ENCODE measurements around the gene GAS6. TPM values are rescaled to one million over a fixed set of nuclear protein-coding genes. Genes with fewer than 3 reads are reported as not detected.

GAS6 gene
- total RNA-seq, 4 donors from 2014 or later = 152 to 284 (median 169) TPM

GRCh38 chr13:113843864-113844556, 19.9 kb downstream of the GAS6 start:
- no peak for DNase-seq
- in situ Hi-C loops (cut with MboI; ENCODE audit: low pct_ligation_motif_present in 1 of 4, low pct_unique_long_range_greater_than_20kb in 1 of 4, low sequenced_read_pairs in 3 of 4) = no loop called here
- H3K4me1 ChIP-seq = peaks cover 20 to 34% (median 32%) of the 10 kb centered on the region in 4 donors

GRCh38 chr13:113843063-113843654, 20.7 kb downstream of the GAS6 start:
- no peak overlapping the region for H3K27ac ChIP-seq
- no peak for TF ChIP-seq POLR2A (IDR thresholded peaks at IDR 0.05)
- no peak for DNase-seq
- WGBS, 2 donors (ENCODE audit: low coverage in 1 of 2) = 93% methylated on average over 30 of the region's 30 CpGs; no CpG with 5 or more reads in 1 of the 2 donors
- in situ Hi-C loops (cut with MboI; ENCODE audit: low pct_ligation_motif_present in 1 of 4, low pct_unique_long_range_greater_than_20kb in 1 of 4, low sequenced_read_pairs in 3 of 4) = no loop called here
- peaks cover 29 to 35% (median 33%) of the 10 kb centered on the region in 4 donors for H3K4me1 ChIP-seq
- H3K36me3 ChIP-seq = peaks cover 0 to 5% (median 0%) of the 10 kb centered on the region in 4 donors
- no peaks in the 10 kb centered on the region for H3K27me3 ChIP-seq
- H3K4me3 ChIP-seq = no peak overlapping the region
- intact Hi-C loops (cut with DNase I; ENCODE audit: low total_unique reads) = no loop called here
- H3K9me3 ChIP-seq = no peaks in the 10 kb centered on the region

More at GRCh38 chr13:113843864-113844556, 19.9 kb downstream of the GAS6 start:
- TF ChIP-seq POLR2AphosphoS5 (IDR thresholded peaks at IDR 0.05) (no peak), EP300 (IDR thresholded peaks at IDR 0.05; ENCODE audit: low read depth) (no peak), POLR2A (IDR thresholded peaks at IDR 0.05) (no peak)
- no peaks in the 10 kb centered on the region for H3K27me3 ChIP-seq
- H3K36me3 ChIP-seq = peaks cover 0 to 5% (median 0%) of the 10 kb centered on the region in 4 donors
- no peak overlapping the region for H3K4me3 ChIP-seq
- intact Hi-C loops (cut with DNase I; ENCODE audit: low total_unique reads) = no loop called here
- WGBS, 2 donors (ENCODE audit: low coverage in 1 of 2) = 77 to 88% methylated on average over 8 to 26 of the region's 26 CpGs
- H3K27ac ChIP-seq = no peak overlapping the region
- H3K9me3 ChIP-seq = no peaks in the 10 kb centered on the region

- no peak overlapping the region for H3K27ac ChIP-seq
- TF ChIP-seq POLR2AphosphoS5 (IDR thresholded peaks at IDR 0.05) (no peak), CTCF (IDR thresholded peaks at IDR 0.05) (no peak), POLR2A (IDR thresholded peaks at IDR 0.05) (no peak)
- in situ Hi-C loops (cut with MboI; ENCODE audit: low pct_ligation_motif_present in 1 of 4, low pct_unique_long_range_greater_than_20kb in 1 of 4, low sequenced_read_pairs in 3 of 4) (no loop called here), intact Hi-C loops (cut with DNase I; ENCODE audit: low total_unique reads) (no loop called here)
- no peaks in the 10 kb centered on the region for H3K9me3 ChIP-seq
- no peaks in the 10 kb centered on the region for H3K27me3 ChIP-seq
- H3K4me1 ChIP-seq = peaks cover 34 to 39% (median 37%) of the 10 kb centered on the region in 4 donors
- peaks cover 0 to 5% (median 0%) of the 10 kb centered on the region in 4 donors for H3K36me3 ChIP-seq
- WGBS, 2 donors (ENCODE audit: low coverage in 1 of 2) = 96% methylated on average over 23 of the region's 29 CpGs; no CpG with 5 or more reads in 1 of the 2 donors
- no peak overlapping the region for H3K4me3 ChIP-seq
- no peak for DNase-seq
These were observed 21.4 kb downstream of the GAS6 start for GRCh38 chr13:113842336-113843062.

- no peak for DNase-seq
- 65 to 69% methylated on average over 15 of the region's 15 CpGs for WGBS, 2 donors (ENCODE audit: low coverage in 1 of 2)
- no peaks in the 10 kb centered on the region for H3K27me3 ChIP-seq
- TF ChIP-seq POLR2AphosphoS5 (IDR thresholded peaks at IDR 0.05) = no peak
- no peak overlapping the region for H3K4me3 ChIP-seq
- peaks cover 41 to 46% (median 44%) of the 10 kb centered on the region in 4 donors for H3K4me1 ChIP-seq
- peak overlapping the region in 3 of 4 donors; percentile 68 to 86 (median 82) for H3K27ac ChIP-seq
- peaks cover 0 to 5% (median 0%) of the 10 kb centered on the region in 4 donors for H3K36me3 ChIP-seq
- no peaks in the 10 kb centered on the region for H3K9me3 ChIP-seq
- intact Hi-C loops (cut with DNase I; ENCODE audit: low total_unique reads) (no loop called here), in situ Hi-C loops (cut with MboI; ENCODE audit: low pct_ligation_motif_present in 1 of 4, low pct_unique_long_range_greater_than_20kb in 1 of 4, low sequenced_read_pairs in 3 of 4) (no loop called here)
These were observed 22.6 kb downstream of the GAS6 start for GRCh38 chr13:113841353-113841650.

GRCh38 chr13:113840541-113841352, 23.1 kb downstream of the GAS6 start:
- 72% methylated on average over 35 of the region's 35 CpGs; no CpG with 5 or more reads in 1 of the 2 donors for WGBS, 2 donors (ENCODE audit: low coverage in 1 of 2)
- Histone ChIP-seq H3K4me3 (no peak overlapping the region), H3K27ac (peak overlapping the region; percentile 68 to 87 (median 84)), H3K4me1 (peaks cover 41 to 46% (median 44%) of the 10 kb centered on the region in 4 donors), H3K9me3 (no peaks in the 10 kb centered on the region), H3K27me3 (no peaks in the 10 kb centered on the region), H3K36me3 (peaks cover 0 to 1% (median 0%) of the 10 kb centered on the region in 4 donors)
- in situ Hi-C loops (cut with MboI; ENCODE audit: low pct_ligation_motif_present in 1 of 4, low pct_unique_long_range_greater_than_20kb in 1 of 4, low sequenced_read_pairs in 3 of 4) = no loop called here
- intact Hi-C loops (cut with DNase I; ENCODE audit: low total_unique reads) = no loop called here
- DNase-seq = no peak
- TF ChIP-seq POLR2A (IDR thresholded peaks at IDR 0.05) (no peak), POLR2AphosphoS5 (IDR thresholded peaks at IDR 0.05) (no peak), CTCF (IDR thresholded peaks at IDR 0.05) (no peak), EP300 (IDR thresholded peaks at IDR 0.05; ENCODE audit: low read depth) (no peak)

Measured in transverse colon (tissue), 4 donors.